HEK293 (cell line): ENCODE measurements around the gene RLN3.

ENCODE experiments used
- CTCF ChIA-PET: fragments of 350-600 bp; formaldehyde crosslinking; extraction: SDS; loops from one replicate; lab custom pipeline; 2021; ENCODE audit warnings: antibody characterized with exemption; lab: Yijun Ruan, JAX
- POLR2A ChIA-PET: fragments of 300-600 bp; formaldehyde crosslinking; extraction: SDS; loops from one replicate; lab custom pipeline; 2020; ENCODE audit warnings: antibody characterized with exemption, inconsistent platforms; lab: Yijun Ruan, JAX
- H3K27ac ChIP-seq: fragments of 200-500 bp; sonication (Bioruptor generic); 2 replicates; pipeline ENCODE4 v1.5.1; 2014; ENCODE audit warnings: low read depth, low read length, control low read depth, inconsistent platforms; ENCODE audit errors: extremely low read depth
- H3K36me3 ChIP-seq, 2 experiments: fragments of 200-500 bp in 1 of 2; sonication (Bioruptor generic) in 1 of 2; 1 replicate in 1 of 2; 2 replicates in 1 of 2; pipeline ENCODE4 v1.5.1; 2014 to 2017; ENCODE audit warnings: inconsistent platforms in 2 of 2, low read length in 2 of 2; ENCODE audit not compliant: control insufficient read depth in 2 of 2, insufficient read depth in 1 of 2
- H3K4me1 ChIP-seq: fragments of 200-500 bp; sonication (Bioruptor generic); 2 replicates; pipeline ENCODE4 v1.5.1; 2014; ENCODE audit warnings: mild to moderate bottlenecking, low read length, inconsistent platforms; ENCODE audit not compliant: control insufficient read depth, insufficient read depth
- H3K4me3 ChIP-seq: 2 replicates; pipeline ENCODE4 v1.5.1; 2011; ENCODE audit warnings: low read depth, mild to moderate bottlenecking, control low read depth, low read length, moderate library complexity
- H3K9me3 ChIP-seq: fragments of 200-500 bp; sonication (Bioruptor generic); 2 replicates; pipeline ENCODE4 v1.5.1; 2014; ENCODE audit warnings: low read depth, low read length, inconsistent platforms; ENCODE audit not compliant: control insufficient read depth, insufficient read depth
- EGR2 ChIP-seq: fragments of 450-650 bp; formaldehyde crosslinking; IDR thresholded peaks from 2 replicates; pipeline ENCODE4 v1.5.1; 2016; ENCODE audit warnings: low read depth, missing biosample characterization, missing genetic modification characterization
- GFI1B ChIP-seq: fragments of 450-650 bp; formaldehyde crosslinking; IDR thresholded peaks from 2 replicates; pipeline ENCODE4 v1.5.1; 2016; ENCODE audit warnings: missing biosample characterization, missing genetic modification characterization
- GLIS1 ChIP-seq: fragments of 450-650 bp; formaldehyde crosslinking; IDR thresholded peaks from 2 replicates; pipeline ENCODE4 v1.5.1; 2016; ENCODE audit warnings: missing biosample characterization, missing genetic modification characterization
- MEIS1 ChIP-seq: sonication (generic); formaldehyde crosslinking; IDR thresholded peaks from 2 replicates; pipeline ENCODE4 v1.8.1; 2022; ENCODE audit warnings: missing genetic modification reagents, mild to moderate bottlenecking, borderline replicate concordance
- ZBTB8A ChIP-seq: fragments of 450-650 bp; formaldehyde crosslinking; IDR thresholded peaks from 2 replicates; pipeline ENCODE4 v1.5.1; 2016; ENCODE audit warnings: missing biosample characterization, missing genetic modification characterization
- ZNF266 ChIP-seq: fragments of 450-650 bp; formaldehyde crosslinking; IDR thresholded peaks from 2 replicates; pipeline ENCODE4 v1.5.1; 2016; ENCODE audit warnings: missing biosample characterization, missing genetic modification characterization, low read depth
- ZNF311 ChIP-seq: fragments of 450-650 bp; formaldehyde crosslinking; IDR thresholded peaks from 2 replicates; pipeline ENCODE4 v1.5.1; 2017; ENCODE audit warnings: missing biosample characterization, missing genetic modification characterization, borderline replicate concordance
- ZNF514 ChIP-seq: fragments of 450-650 bp; formaldehyde crosslinking; IDR thresholded peaks from 2 replicates; pipeline ENCODE4 v1.5.1; 2016; ENCODE audit warnings: missing biosample characterization, missing genetic modification characterization
- ZNF530 ChIP-seq: fragments of 450-650 bp; formaldehyde crosslinking; IDR thresholded peaks from 2 replicates; pipeline ENCODE4 v1.5.1; 2016; ENCODE audit warnings: low read depth, missing biosample characterization, missing genetic modification characterization
- ZNF544 ChIP-seq: fragments of 450-650 bp; formaldehyde crosslinking; IDR thresholded peaks from 2 replicates; pipeline ENCODE4 v1.5.0; 2017; ENCODE audit warnings: missing biosample characterization, missing genetic modification characterization
- ZNF548 ChIP-seq: fragments of 450-650 bp; formaldehyde crosslinking; IDR thresholded peaks from 2 replicates; pipeline ENCODE4 v1.5.1; 2016; ENCODE audit warnings: missing biosample characterization, missing genetic modification characterization
- ZNF585B ChIP-seq: fragments of 450-650 bp; formaldehyde crosslinking; IDR thresholded peaks from 2 replicates; pipeline ENCODE4 v1.5.1; 2016; ENCODE audit warnings: missing biosample characterization, missing genetic modification characterization
- ZNF596 ChIP-seq: fragments of 450-650 bp; IDR thresholded peaks from 2 replicates; pipeline ENCODE4 v1.5.0; 2018; ENCODE audit warnings: missing biosample characterization, mild to moderate bottlenecking, missing genetic modification characterization, moderate library complexity
- TF ChIP-seq, protein P1 (sequence below): fragments of 450-650 bp; formaldehyde crosslinking; IDR thresholded peaks from 2 replicates; pipeline ENCODE4 v1.5.1; 2016; ENCODE audit warnings: missing biosample characterization, missing genetic modification characterization
- TF ChIP-seq, protein P2 (sequence below): fragments of 450-650 bp; formaldehyde crosslinking; IDR thresholded peaks from 2 replicates; pipeline ENCODE4 v1.5.1; 2016; ENCODE audit warnings: missing biosample characterization, missing genetic modification characterization
- TF ChIP-seq, protein P3 (sequence below): fragments of 450-650 bp; formaldehyde crosslinking; IDR thresholded peaks from 2 replicates; pipeline ENCODE4 v1.5.1; 2017; ENCODE audit warnings: missing biosample characterization, missing genetic modification characterization
- TF ChIP-seq, protein P4 (sequence below): fragments of 450-650 bp; formaldehyde crosslinking; IDR thresholded peaks from 2 replicates; pipeline ENCODE4 v1.5.1; 2016; ENCODE audit warnings: missing biosample characterization, missing genetic modification characterization

Gene RLN3

DNA sequence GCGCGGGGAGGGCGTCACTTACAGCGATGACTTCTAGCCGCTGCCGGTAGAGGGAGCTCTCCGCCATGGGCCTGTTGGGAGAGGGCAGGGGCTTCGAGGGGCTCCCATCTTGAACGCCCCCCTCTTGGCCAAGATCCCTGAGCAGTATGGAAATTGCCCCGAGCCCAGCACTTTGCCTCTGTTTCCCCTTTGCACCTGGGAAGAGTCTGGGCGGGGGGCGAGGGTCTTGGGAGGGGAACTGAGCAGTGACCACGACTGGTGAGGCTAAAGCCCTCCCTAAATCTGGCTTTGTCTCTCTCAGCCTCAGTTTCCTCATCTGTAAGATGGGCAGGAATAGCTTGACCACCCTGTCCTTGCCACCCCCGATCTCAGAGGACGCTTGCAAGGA is 31.1 kb downstream of the RLN3 start (continued):
- TF ChIP-seq, protein P1, sequence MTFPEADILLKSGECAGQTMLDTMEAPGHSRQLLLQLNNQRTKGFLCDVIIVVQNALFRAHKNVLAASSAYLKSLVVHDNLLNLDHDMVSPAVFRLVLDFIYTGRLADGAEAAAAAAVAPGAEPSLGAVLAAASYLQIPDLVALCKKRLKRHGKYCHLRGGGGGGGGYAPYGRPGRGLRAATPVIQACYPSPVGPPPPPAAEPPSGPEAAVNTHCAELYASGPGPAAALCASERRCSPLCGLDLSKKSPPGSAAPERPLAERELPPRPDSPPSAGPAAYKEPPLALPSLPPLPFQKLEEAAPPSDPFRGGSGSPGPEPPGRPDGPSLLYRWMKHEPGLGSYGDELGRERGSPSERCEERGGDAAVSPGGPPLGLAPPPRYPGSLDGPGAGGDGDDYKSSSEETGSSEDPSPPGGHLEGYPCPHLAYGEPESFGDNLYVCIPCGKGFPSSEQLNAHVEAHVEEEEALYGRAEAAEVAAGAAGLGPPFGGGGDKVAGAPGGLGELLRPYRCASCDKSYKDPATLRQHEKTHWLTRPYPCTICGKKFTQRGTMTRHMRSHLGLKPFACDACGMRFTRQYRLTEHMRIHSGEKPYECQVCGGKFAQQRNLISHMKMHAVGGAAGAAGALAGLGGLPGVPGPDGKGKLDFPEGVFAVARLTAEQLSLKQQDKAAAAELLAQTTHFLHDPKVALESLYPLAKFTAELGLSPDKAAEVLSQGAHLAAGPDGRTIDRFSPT (tag by site-specific recombination): 0 out of 2 replicates have a peak, but pooled peaks have one; percentile 8

DNA sequence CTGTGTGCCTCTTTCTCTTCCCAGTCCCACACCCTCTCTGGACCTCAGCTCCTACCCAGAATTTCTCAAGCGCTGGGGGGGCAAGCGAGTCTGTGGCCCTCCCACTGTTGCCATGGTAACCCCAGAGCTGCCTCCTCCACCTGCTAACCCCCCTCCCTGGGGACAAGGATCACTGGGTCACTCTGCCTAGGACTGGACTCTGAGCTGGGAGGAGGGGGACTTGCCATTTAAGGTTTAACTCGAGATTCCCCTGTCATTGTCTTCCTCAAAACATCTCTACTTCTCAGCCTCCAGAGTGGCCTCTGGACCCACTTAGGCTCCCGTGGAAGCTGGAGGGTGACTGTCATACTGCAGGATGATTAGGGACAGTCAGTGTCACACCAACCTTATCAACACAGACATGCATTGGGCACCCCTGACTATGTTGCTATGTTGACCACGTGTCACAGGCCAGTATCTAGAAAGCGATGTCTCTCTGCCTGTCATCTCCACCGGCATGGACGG is 31.8 kb downstream of the RLN3 start:
- H3K4me1 ChIP-seq: peaks cover 4% of the 10 kb centered on the region
- POLR2A ChIA-PET: interaction anchor here (1.0 to 2.3 kb wide), 2 partner anchors 12 to 28 kb away, joined by 3 to 6 read pairs; partner anchors contain the start of genes IL27RA and MISP3
- TF ChIP-seq ZNF544 (tag by site-specific recombination) (no peak), ZNF585B (tag by site-specific recombination) (no peak), ZNF530 (tag by site-specific recombination) (no peak), ZNF596 (tag by site-specific recombination) (no peak), MEIS1 (CRISPR knock-in tag) (no peak), ZNF514 (no peak), ZNF311 (tag by site-specific recombination) (no peak), ZNF266 (tag by site-specific recombination) (no peak), GFI1B (tag by site-specific recombination) (no peak)
- TF ChIP-seq, protein P2, sequence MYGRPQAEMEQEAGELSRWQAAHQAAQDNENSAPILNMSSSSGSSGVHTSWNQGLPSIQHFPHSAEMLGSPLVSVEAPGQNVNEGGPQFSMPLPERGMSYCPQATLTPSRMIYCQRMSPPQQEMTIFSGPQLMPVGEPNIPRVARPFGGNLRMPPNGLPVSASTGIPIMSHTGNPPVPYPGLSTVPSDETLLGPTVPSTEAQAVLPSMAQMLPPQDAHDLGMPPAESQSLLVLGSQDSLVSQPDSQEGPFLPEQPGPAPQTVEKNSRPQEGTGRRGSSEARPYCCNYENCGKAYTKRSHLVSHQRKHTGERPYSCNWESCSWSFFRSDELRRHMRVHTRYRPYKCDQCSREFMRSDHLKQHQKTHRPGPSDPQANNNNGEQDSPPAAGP (tag by site-specific recombination): no peak
- TF ChIP-seq, protein P3, sequence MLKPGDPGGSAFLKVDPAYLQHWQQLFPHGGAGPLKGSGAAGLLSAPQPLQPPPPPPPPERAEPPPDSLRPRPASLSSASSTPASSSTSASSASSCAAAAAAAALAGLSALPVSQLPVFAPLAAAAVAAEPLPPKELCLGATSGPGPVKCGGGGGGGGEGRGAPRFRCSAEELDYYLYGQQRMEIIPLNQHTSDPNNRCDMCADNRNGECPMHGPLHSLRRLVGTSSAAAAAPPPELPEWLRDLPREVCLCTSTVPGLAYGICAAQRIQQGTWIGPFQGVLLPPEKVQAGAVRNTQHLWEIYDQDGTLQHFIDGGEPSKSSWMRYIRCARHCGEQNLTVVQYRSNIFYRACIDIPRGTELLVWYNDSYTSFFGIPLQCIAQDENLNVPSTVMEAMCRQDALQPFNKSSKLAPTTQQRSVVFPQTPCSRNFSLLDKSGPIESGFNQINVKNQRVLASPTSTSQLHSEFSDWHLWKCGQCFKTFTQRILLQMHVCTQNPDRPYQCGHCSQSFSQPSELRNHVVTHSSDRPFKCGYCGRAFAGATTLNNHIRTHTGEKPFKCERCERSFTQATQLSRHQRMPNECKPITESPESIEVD (tag by site-specific recombination): no peak
- H3K4me3 ChIP-seq: no peak overlapping the region
- no peaks in the 10 kb centered on the region for H3K9me3 ChIP-seq
- no peak overlapping the region for H3K27ac ChIP-seq
- CTCF ChIA-PET: interaction anchor here (0.5 to 6.9 kb wide), 21 partner anchors 8 to 865 kb away, joined by 3 to 80 read pairs (median 4); partner anchors contain the start of genes C19orf67, IL27RA, MISP3 and RLN3
- H3K36me3 ChIP-seq: no peaks in the 10 kb centered on the region

DNA sequence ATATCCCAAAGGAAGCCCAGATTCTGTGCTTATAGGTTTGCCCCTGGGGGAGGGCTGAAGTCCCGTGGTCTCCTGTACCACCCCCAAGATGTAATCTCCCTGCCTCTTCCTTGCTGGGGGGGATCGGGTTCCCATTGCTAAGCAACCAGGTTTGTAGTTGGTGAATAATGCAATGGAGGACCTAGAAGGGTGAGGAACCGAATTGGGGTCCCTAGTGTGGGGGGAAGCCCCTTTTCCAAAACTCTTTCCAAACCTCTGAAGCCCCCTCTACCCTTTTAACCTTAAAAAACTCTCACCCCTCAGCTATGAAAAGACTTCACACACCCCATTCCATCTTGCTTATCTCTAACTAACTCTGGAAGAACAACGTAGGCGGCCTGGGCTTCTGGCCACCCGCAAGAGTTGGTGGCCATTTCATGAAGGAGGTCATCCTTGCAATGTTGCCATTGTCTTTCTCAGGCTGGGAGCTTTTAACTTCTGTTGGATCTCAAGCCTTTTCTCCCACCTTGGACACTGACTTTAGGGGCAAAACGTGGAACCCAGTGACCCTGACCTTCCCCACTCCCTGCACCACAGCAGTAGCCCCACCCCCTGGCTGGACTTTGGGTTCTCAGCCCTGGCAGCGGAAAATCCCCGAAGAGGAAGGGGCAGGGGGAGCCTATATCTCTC is 33.3 kb downstream of the RLN3 start:
- Histone ChIP-seq H3K27ac (no peak overlapping the region), H3K4me1 (peaks cover 4% of the 10 kb centered on the region), H3K36me3 (no peaks in the 10 kb centered on the region), H3K9me3 (no peaks in the 10 kb centered on the region), H3K4me3 (no peak overlapping the region)
- CTCF ChIA-PET: interaction anchor here (0.8 to 6.9 kb wide), 6 partner anchors 10 to 181 kb away, joined by 3 to 80 read pairs (median 8); partner anchors contain the start of gene MISP3
- POLR2A ChIA-PET: no interaction called here
- TF ChIP-seq, protein P4, sequence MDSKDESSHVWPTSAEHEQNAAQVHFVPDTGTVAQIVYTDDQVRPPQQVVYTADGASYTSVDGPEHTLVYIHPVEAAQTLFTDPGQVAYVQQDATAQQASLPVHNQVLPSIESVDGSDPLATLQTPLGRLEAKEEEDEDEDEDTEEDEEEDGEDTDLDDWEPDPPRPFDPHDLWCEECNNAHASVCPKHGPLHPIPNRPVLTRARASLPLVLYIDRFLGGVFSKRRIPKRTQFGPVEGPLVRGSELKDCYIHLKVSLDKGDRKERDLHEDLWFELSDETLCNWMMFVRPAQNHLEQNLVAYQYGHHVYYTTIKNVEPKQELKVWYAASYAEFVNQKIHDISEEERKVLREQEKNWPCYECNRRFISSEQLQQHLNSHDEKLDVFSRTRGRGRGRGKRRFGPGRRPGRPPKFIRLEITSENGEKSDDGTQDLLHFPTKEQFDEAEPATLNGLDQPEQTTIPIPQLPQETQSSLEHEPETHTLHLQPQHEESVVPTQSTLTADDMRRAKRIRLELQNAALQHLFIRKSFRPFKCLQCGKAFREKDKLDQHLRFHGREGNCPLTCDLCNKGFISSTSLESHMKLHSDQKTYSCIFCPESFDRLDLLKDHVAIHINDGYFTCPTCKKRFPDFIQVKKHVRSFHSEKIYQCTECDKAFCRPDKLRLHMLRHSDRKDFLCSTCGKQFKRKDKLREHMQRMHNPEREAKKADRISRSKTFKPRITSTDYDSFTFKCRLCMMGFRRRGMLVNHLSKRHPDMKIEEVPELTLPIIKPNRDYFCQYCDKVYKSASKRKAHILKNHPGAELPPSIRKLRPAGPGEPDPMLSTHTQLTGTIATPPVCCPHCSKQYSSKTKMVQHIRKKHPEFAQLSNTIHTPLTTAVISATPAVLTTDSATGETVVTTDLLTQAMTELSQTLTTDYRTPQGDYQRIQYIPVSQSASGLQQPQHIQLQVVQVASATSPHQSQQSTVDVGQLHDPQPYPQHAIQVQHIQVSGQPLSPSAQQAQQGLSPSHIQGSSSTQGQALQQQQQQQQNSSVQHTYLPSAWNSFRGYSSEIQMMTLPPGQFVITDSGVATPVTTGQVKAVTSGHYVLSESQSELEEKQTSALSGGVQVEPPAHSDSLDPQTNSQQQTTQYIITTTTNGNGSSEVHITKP (tag by site-specific recombination): 0 out of 2 replicates have a peak, but pooled peaks have one; percentile 17
- TF ChIP-seq ZBTB8A (tag by site-specific recombination) (0 out of 2 replicates have a peak, but pooled peaks have one; percentile 38), ZNF548 (no peak), GLIS1 (tag by site-specific recombination) (peak; percentile 80), EGR2 (tag by site-specific recombination) (0 out of 2 replicates have a peak, but pooled peaks have one; percentile 17)
